T-helper 2 cell (primary cell): ENCODE measurements around the gene GLI1.
A peak's percentile ranks its signal among the peaks of the same experiment; 100 is the strongest.
"Not testable (repeated sequence)": the region's sequence is repeated elsewhere in the genome, so short reads cannot be mapped to it uniquely, and the experiment has no call there.

Source experiments
- DNase-seq, 5 experiments: peaks; one replicate each; pipeline versions ENCODE4 v3.0.0 to v3.0.0-alpha.2; 2012 to 2022

The GLI1 gene

DNA sequence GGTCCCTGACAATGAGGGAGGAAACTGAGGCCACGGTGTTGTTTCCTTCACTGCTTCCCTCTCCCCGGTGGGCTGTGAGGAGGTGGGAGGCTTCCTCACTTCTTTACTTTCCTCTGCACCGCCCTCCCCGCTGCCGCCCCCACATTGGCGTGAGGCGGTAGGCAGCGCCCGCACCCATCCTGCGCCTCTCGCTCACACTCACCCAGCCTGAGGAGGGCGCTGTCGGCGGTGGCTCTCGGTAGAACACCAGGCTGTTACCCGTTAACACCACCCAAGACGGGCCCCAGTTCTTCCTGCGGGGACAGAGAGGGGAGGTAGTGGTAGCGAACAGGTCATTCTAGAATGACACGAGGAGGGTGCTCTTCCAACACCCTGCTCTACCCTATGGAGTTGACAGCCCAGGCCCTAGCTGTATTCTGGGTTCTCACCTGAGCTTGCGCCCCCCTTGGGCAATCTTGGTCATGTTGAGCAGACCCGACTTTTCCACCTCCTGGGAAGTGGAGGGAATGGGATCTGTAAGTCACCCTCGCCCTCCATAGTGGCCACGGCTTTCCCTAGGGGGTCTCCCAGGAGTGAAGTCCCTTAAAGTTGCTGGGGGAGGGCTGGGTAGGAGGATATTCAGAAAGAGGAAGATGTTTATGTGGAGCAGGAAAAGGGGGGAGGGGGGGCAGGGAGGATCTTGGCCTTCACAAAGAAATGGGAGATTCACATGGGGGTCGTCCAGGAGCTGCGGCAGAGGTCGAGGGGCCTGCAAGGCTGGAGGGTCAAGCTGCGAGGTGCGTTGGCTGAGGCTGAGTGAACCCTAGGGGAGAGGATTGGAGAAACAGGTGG, 16.8 kb downstream of the GLI1 start:
- DNase-seq = peak in 4 of 5 experiments; percentile 54 to 89 (median 66)

DNA sequence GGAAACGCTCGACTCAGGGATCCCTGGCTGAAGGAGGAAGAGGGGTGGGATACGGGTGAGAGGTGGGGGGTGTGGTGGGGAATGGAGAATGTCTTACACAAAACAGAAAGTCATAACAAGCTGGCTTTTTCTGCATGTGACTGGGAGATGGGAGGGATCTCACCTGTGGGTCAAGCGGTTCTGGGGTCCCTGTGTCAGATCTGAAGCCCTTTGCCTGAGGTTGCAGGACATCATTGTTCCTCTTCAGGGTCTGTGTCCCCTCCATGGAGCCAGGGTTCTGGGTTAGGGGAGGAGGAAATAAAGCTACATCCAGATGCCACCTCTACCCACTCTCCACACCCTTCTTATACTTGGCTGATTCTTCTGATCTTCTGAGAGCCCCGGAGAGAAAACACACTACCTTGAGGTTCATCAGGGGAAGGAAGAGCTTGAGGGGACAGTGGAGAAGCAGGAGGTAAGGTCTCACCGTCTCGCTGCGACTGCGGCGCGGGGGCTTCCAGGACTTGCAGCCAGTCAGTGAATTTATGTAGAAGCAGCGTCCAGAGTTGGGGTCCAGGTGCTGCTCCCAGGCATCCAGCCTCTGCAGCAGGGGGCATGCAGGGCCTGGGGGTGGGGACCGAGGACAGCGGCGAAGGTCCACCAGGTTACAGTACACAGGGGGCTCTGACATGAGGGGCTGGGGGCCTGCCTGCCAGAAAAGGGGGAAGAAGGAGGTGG, 17.6 kb downstream of the GLI1 start:
- peak in 1 of 5 experiments; percentile 54 for DNase-seq

DNA sequence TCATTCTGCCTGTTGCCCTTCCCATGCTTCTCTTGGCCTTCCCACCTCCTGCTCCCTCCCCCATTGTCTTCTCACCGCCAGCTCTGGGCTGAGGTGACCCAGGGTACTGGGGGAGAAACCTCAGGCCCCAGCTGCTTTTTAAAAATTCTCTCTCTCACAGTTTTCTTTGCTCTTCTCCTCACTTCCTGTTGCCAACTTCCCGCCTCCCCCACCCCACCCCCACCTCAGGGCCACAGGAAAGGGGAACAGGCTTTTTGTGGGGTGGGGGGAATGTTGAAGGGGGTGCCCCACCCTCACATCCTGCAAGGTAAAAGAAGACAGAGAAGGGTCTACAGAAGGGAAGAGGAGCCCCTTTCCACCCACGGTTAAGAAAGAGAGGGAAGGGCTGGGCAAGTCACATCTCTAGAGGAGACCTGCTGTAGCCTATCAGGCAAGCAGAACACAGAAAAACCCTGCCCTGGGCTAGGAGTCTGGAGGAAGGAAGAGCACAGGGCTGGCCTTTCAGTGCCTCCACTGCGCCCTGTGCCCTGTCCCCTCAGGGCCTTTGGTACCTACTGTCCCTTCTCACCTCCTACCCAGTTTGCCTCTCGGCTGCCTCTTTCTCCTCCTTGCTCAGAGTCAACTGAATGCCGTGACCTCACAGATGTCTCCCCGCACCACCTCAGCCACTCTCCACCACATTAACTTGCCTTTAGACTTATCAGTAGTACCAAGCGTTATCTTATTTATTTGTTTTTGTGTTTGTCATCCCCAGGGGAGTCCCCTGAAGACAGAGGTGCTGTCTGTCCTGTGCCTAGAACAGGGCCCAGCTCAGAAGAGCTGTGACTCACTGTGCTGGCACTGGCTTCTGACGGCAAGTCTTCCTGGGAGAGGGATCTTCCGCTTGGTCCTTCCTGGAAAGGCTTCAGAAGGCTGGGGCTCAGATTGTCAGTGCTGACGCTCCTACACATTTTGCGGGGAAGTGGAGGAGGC, 18.4 kb downstream of the GLI1 start:
- peak in 3 of 5 experiments; percentile 42 to 80 (median 64) for DNase-seq

DNA sequence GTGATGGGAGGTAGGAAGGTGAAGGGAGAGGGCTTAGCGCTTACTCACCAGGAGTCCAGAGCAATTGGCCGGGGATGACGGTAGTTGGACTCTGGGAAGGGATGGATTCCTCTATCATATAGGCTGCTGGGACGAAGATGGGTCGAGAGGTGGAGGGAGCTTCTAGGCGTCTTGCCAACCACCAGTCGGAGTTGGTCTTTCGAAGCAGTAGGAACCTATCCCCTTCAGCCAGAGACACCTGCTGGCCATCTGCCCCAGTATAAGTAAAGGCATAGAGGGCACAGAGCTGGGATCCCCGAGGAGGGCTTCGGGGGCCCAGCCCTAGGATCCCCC, 19.4 kb downstream of the GLI1 start:
- DNase-seq = no peak

DNA sequence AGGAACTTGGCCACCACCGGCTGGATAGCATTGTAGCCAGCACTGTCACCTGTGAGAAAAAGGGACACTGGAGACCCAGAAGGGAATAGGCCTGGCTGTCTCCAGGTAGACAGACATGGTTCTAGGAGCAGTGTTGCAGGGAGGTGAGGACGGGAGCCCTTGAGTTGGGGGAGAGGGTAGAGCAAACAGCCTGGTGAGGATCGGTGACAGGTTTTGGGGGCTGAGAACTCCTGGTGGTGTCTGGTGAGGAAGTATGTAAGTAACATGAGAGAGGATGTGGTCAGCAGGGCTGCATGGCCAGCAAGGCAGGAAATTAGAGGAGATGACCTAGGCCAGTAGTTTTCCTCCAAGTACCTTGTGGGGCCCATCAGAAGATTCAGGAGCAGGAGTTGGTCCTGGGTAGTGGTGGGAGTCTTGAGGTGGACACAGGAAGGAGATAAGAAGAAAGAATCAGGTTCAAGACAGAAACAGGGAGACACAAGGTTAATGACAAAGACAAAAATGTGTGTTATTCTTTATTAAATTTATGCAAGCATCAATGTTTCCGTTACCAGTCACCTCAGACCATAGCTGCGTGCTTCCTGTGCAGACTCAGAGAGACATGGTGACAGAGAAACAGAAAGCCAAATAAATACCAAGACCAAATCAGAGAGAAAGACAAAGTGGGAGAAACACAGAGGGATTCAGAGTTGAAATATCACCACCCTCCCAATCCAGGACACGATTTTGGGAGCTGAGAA, 20.0 kb downstream of the GLI1 start, which contains the start of gene ARHGAP9:
ARHGAP9 (minus strand) TSS at position 491 of the 740 bp plus-strand sequence; CDS start at position 31, 460 bp downstream.
- peak in 3 of 5 experiments; percentile 46 to 90 (median 81) for DNase-seq

DNA sequence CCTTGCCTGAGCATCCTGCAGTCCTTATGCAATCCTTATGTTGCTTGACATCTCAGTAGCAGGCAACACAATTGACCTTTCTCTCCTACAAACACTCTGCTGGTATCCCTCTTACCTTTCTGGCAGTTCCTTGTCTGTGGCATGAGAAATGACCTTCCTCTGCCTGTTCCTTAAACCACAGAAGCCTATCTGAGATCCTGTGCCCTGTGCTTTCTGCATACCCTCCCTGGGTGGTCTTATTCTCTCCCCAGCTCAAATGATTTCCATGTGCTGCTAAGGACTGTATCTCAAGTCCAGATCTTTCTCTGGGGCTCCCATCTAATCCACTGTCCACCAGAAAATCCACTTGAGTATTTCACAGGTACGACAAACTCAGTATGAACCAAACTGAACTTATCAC, 22.1 kb downstream of the GLI1 start:
- no peak for DNase-seq

DNA sequence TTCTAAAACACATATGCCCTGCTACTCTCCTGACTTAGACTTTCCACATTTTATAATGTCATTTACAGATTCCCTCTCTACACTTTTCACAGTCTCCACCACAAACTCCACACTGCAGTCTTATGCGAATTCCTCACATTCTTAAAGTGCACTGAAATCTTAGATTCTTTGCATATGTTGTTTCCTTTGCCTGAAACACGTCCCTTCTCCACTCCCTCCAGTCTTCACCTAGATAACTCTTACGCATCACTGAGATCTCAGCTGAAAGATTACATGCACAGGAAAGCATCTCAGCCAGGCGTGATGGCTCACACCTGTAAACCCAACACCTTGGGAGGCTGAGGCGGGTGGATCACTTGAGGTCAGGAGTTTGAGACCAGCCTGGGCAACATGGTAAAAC, 23.9 kb downstream of the GLI1 start:
- no peak for DNase-seq

DNA sequence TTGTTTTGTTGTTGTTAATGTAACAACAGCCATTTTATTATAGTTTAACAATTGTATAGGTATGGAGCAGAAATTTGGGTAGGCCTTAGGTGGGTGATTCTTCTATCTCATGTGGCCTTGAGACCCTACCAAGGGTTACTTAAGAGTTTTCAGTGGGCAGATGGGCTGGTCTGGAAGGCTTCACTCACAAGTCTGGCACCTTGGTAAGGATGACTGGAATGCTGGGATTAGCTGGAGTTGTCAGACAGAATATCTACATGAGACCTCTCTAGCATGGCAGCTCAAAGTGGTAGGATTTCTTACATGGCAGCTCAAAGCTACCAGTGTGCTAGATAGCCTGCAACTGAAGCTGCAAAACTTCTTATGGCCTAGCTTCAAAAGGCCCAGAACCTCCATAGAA, 26.1 kb downstream of the GLI1 start:
- DNase-seq = no peak

DNA sequence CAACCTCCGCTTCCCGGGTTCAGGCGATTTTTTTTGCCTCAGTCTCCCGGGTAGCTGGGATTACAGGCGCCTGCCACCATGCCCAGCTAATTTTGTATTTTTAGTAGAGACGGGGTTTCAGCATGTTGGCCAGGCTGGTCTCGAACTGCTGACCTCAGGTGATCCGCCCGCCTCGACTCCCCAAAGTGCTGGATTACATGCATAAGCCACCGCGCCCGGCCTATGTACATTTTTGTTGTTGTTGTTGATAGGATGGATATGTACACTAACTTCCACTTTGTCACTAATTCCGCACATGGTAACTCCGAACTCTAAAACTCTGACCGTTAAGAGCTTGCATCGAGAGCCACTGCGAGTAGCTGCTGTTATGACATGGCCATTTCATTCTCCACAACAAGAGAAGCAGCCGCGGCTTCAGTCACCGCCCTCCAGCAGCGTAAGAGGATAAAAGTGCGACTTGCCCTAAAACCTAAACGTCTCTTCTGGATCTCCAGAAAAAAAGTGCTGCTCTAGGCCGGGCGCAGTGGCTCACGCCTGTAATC, 27.5 kb downstream of the GLI1 start:
- DNase-seq = no peak

DNA sequence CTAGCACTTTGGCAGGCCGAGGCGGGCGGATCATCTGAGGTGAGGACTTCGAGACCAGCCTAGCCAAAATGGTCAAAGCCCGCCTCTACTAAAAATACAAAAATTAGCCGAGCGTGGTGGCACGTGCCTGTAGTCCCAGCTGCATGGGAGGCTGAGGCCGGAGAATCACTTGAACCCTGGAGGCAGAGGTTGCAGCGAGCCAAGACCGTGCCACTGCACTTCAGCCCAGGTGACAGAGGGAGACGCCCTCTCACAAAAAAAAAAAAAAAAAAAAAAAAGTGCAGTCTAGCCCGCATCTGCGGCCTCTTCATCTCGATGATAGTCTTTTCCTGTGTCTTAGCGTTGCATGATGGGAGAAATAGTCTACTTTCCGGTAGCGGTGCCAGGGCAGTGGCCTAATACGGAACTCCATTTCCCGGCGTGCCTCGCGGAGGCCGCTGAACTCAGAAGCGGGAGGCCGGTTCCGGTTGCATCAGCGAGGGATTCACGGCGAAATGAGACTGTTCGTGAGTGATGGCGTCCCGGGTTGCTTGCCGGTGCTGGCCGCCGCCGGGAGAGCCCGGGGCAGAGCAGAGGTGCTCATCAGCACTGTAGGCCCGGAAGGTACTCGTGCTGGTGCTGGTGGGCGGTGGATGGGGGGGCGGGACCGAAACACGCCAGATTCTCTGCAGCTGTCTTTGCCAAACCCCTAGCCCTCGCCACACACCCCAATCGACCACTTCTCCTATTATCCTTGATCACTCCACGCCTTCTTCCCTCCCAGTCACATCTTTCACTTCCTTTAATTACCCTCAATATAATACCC, 28.2 kb downstream of the GLI1 start, which contains the start of gene MARS1:
MARS1 (plus strand) TSS at position 472 of the 805 bp plus-strand sequence; CDS start at position 495, 23 bp downstream.
- peak; percentile 78 to 99 (median 90) for DNase-seq

DNA sequence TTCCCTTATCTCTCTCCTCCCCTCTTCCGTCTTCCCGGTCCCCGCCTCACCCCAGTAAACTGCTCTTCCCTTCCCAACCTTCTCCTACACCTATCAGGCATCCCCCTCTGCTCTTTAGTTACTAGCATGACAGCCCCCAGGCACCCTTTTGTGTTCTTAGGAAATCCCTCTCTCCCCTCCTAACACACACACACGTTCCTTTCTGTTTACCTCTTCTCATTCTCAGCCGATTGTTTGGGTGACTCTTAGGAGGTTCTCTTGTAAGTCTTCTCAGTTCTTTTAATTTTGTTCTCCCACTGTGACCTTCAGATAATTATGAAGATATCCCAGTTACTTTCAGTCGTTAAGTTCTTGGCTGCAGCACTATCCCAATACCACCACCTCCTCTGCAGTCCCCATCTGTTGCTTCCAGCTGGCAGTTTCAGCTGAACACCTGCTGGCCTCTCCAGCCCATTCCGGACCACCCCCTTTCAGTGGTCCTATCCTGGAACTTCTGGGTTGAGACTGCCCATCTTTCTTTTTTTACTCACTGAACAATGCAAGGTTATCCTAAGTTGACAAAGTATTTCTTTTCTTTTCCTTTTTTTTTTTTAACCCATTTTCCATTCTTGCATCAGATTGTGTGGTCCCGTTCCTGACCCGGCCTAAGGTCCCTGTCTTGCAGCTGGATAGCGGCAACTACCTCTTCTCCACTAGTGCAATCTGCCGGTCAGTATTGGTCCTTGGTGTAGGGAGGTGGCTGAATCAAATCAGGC, 29.0 kb downstream of the GLI1 start:
- DNase-seq = no peak

DNA sequence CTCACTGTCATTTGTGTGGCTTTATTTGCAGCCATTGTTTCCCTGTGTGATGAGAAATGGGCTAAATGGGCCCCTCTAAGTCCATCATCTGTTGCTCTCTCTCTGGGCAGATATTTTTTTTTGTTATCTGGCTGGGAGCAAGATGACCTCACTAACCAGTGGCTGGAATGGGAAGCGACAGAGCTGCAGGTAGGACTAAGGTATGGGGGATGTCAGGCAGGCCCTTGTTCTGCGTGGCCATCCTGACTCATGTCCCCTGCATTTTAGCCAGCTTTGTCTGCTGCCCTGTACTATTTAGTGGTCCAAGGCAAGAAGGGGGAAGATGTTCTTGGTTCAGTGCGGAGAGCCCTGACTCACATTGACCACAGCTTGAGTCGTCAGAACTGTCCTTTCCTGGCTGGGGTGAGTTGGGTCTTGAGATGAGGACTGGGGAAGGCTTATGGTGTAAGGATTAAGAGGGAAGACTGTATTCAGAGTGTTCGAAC, 29.6 kb downstream of the GLI1 start:
- DNase-seq = no peak

DNA sequence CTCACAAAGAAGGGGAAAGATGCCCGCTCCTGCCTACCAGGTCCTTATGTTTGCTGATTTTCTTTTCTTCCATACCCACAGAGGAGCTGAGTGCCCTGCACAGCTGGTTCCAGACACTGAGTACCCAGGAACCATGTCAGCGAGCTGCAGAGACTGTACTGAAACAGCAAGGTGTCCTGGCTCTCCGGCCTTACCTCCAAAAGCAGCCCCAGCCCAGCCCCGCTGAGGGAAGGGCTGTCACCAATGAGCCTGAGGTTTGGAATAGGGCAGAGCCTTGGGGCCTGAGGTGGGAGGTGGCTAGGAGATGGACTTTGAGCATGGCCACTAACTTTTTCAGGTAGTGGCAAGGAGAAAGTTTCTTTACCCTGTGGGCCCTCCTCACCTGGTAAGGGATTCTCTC, 30.5 kb downstream of the GLI1 start:
- no peak for DNase-seq

DNA sequence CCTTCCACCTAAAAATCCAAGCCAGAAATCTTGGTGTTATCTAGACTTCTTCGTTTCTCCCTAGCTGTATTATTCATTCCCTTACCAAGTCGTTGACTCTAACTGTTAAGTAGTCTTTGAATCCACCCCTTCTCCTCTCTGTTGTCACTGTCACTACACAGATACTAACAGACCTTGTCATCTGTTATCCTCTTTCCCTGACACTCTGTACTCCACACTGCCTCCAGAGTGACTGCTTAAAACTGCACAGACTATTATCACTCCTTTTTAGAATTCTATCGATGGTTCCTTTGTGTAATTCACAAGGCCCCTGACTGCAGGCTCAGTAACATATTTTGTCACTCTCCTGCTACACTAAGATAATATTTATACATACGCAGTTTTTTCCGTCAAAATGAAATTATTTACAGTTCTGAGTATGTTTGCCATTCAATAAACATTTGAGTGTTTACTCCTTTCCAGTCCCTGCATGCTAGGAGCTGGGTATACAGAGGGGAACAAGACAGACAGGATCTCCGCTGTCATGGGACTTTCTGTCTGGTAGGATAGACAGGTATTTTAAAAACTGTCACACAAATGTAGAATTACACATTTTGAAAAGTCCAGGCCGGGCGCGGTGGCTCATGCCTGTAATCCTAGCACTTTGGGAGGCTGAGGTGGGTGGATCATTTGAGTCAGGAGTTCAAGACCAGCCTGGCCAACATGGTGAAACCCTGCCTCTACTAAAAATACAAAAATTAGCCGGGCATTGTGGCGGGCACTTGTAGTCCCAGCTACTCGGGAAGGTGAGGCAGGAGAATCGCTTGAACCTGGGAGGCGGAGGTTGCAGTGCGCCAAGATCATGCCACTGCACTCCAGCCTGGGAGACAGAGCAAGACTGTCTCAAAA, 32.1 kb downstream of the GLI1 start:
- DNase-seq = peak in 1 of 5 experiments; percentile 52

DNA sequence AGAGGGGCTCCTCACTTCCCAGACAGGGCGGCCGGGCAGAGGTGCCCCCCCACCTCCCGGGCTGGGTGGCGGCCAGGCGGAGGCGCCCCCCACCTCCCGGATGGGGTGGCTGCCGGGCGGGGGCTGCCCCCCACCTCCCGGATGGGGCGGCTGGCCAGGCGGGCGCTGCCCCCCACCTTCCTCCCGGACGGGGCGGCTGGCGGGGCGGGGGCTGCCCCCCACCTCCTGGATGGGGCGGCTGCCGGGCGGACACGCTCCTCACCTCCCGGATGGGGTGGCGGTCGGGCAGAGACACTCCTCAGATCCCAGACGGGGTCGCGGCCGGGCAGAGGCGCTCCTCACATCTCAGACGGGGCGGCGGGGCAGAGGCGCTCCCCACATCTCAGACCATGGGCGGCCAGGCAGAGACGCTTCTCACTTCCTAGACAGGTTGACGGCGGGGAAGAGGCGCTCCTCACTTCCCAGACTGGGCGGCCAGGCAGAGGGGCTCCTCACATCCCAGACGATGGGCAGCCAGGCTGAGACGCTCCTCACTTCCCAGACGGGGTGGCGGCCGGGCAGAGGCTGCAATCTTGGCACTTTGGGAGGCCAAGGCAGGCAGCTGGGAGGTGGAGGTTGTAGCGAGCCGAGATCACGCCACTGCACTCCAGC, 35.6 kb downstream of the GLI1 start:
- DNase-seq = not testable (repeated sequence)

DNA sequence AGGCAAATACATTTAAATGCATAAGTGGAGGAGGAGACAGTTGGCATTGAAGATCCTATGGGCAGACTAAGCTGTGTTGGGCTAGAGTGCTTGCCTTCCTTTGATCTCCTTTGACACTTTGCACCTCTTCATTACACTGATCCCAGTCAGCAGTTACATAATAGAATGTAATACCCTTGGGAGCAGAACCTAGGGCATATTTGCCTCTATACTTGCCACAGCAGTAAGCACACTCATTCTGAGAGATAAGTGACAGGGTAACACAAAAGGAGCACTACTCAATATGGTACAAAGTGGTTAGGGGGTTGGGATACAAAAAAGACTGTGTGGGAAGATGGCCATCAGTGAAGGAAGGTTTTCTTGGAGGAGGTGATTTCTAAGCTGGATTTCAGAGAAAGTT, 37.2 kb downstream of the GLI1 start:
- DNase-seq = no peak

DNA sequence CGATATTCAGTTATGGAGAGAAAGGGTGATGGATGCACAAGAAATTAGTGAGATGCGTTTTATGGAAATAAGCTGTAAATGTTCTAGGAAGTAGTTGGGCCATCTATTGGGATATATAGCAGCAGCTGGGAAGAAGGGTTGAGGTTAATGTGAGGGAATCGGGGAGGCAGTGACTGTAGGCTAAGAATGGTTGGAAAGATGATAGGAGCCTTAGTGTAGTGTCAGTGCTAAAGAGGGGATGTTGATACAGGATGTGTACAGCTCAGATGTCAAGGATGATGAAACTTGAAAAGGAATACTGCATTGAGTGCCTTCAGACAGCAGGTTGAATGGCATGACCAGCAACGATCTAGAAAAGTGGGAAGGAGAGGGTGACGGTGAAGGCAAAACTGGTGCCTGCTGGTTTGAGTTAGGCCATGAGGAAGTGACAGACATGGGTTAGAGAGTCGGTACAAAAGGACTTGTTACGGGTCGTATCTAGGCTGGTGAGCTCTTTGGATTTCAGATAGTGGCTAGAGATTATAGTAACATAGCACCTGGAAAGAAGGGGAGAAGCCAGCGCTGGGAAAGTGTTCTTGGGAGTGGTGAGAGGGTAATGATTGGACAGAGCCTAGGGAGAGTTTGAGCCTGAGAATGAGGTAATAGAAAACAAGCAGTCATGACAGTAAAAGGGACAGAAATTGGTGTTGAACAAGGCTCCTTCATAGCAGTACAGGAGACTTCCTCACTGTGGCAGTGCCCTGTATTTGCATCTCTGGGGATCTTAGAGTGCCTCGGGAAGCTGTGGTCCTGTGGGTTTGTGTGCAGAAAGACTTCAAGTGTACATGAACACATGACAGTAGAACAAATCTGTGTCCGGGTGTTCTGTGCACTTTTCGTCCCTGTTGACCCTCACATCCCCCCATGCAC, 37.9 kb downstream of the GLI1 start:
- DNase-seq = no peak
